A549 (cell line): ENCODE results near the gene KCNJ1. TPM values are rescaled to one million over a fixed set of nuclear protein-coding genes. Genes with fewer than 3 reads are reported as not detected.

ENCODE experiments used
- ATAC-seq, 2 experiments: fragments of 200-7000 bp in 1 of 2; fragments of >200 bp in 1 of 2; cut with Nextera tagmentation in 1 of 2; cut with Tn5 transposase in 1 of 2; 3 replicates each; pipeline versions ENCODE4 v1.8.0 to v1.9.1; 2018 to 2020; ENCODE audit warnings: mild to moderate bottlenecking in 1 of 2, moderate library complexity in 1 of 2
- CTCF ChIA-PET: fragments of 300-600 bp; sonication (Branson Sonifier 250); formaldehyde crosslinking; extraction: SDS; loops from one replicate; lab custom pipeline; 2021; ENCODE audit warnings: antibody characterized with exemption, inconsistent platforms; lab: Yijun Ruan, JAX
- POLR2A ChIA-PET: fragments of 350-600 bp; formaldehyde crosslinking; extraction: SDS; loops from one replicate; lab custom pipeline; 2021; ENCODE audit warnings: antibody characterized with exemption, inconsistent platforms; lab: Yijun Ruan, JAX
- DNase-seq, 2 experiments: peaks; one replicate each; pipeline versions ENCODE4 v3.0.0 to v3.0.0-alpha.2; 2011 to 2016; ENCODE audit warnings: low read depth in 1 of 2, low spot score in 1 of 2
- FAIRE-seq: peaks from 2 replicates; lab custom pipeline; 2011; peaks lifted over from hg19 to GRCh38; lab: Jason Lieb, UNC
- H3K27ac ChIP-seq, 2 experiments: fragments of >200 bp; sonication (Bioruptor Twin); formaldehyde crosslinking; 3 replicates each; pipeline ENCODE4 v1.5.1; 2016 to 2017
- H3K4me1 ChIP-seq: fragments of >200 bp; sonication (Bioruptor Twin); formaldehyde crosslinking; 3 replicates; pipeline ENCODE4 v1.6.1; 2016
- H3K4me2 ChIP-seq: fragments of >200 bp; sonication (Bioruptor Twin); formaldehyde crosslinking; 3 replicates; pipeline ENCODE4 v1.6.1; 2016
- H3K4me3 ChIP-seq: fragments of >200 bp; sonication (Bioruptor Twin); formaldehyde crosslinking; 3 replicates; pipeline ENCODE4 v1.5.1; 2016
- H3K9me3 ChIP-seq: fragments of >200 bp; sonication (Bioruptor Twin); formaldehyde crosslinking; 3 replicates; pipeline ENCODE4 v1.6.1; 2016
- CBX8 ChIP-seq: fragments of 200-600 bp; sonication (generic); IDR thresholded peaks from 2 replicates; pipeline ENCODE4 v1.6.1; 2016
- CEBPB ChIP-seq, 2 experiments: fragments of >200 bp in 1 of 2; sonication (Bioruptor Twin) in 1 of 2; formaldehyde crosslinking in 1 of 2; IDR thresholded peaks; 2 replicates each; pipeline ENCODE4 v1.6.1; 2012 to 2016
- CHD2 ChIP-seq: fragments of 150-350 bp; IDR thresholded peaks from 2 replicates; pipeline ENCODE4 v1.6.1; 2014; ENCODE audit warnings: low read length; ENCODE audit not compliant: partially characterized antibody
- FOSL2 ChIP-seq, 2 experiments: fragments of 450-650 bp in 1 of 2; fragments of >200 bp in 1 of 2; sonication (Bioruptor Twin) in 1 of 2; formaldehyde crosslinking; IDR thresholded peaks; 2 replicates each; pipeline versions ENCODE4 v1.5.0 to v1.6.1; 2016 to 2020; ENCODE audit warnings: mild to moderate bottlenecking in 1 of 2, moderate library complexity in 1 of 2
- FOXS1 ChIP-seq: fragments of 250-450 bp; sonication (Bioruptor Pico); IDR thresholded peaks from 2 replicates; pipeline ENCODE4 v1.5.0; 2020; ENCODE audit warnings: mild to moderate bottlenecking, moderate library complexity
- HDAC2 ChIP-seq: fragments of 200-600 bp; sonication (generic); IDR thresholded peaks from 2 replicates; pipeline ENCODE4 v1.6.1; 2016
- HEYL ChIP-seq: fragments of 250-450 bp; sonication (Bioruptor Pico); IDR thresholded peaks from 2 replicates; pipeline ENCODE4 v1.8.0; 2021; ENCODE audit warnings: mild to moderate bottlenecking, moderate library complexity
- HMGXB4 ChIP-seq: fragments of 250-450 bp; sonication (Bioruptor Pico); IDR thresholded peaks from 2 replicates; pipeline ENCODE4 v1.5.0; 2021; ENCODE audit warnings: mild to moderate bottlenecking, moderate library complexity, borderline replicate concordance
- HOXA7 ChIP-seq: fragments of 250-450 bp; sonication (Bioruptor Pico); IDR thresholded peaks from 2 replicates; pipeline ENCODE4 v1.5.0; 2020; ENCODE audit warnings: mild to moderate bottlenecking, moderate library complexity
- HOXB13 ChIP-seq: fragments of 250-450 bp; sonication (Bioruptor Pico); IDR thresholded peaks from 2 replicates; pipeline ENCODE4 v1.5.0; 2020; ENCODE audit warnings: low read depth, mild to moderate bottlenecking, moderate library complexity
- JUNB ChIP-seq: fragments of >200 bp; sonication (Bioruptor Twin); formaldehyde crosslinking; IDR thresholded peaks from 2 replicates; pipeline ENCODE4 v1.6.1; 2016
- NPAS2 ChIP-seq: fragments of 250-450 bp; sonication (Bioruptor Pico); IDR thresholded peaks from 2 replicates; pipeline ENCODE4 v1.8.0; 2022; ENCODE audit warnings: mild to moderate bottlenecking, moderate library complexity, borderline replicate concordance
- POLR2A ChIP-seq: IDR thresholded peaks from 2 replicates; pipeline ENCODE4 v1.6.1; 2012; ENCODE audit warnings: mild to moderate bottlenecking, low read length
- POLR2AphosphoS2 ChIP-seq: conservative IDR thresholded peaks from 2 replicates; pipeline ENCODE4 v1.6.1; 2012; ENCODE audit warnings: low read length, improper control_type of control experiment, inconsistent platforms
- RCOR1 ChIP-seq: fragments of 150-350 bp; IDR thresholded peaks from 2 replicates; pipeline ENCODE4 v1.6.1; 2014; ENCODE audit warnings: antibody characterized with exemption, low read length, low read depth
- RFX5 ChIP-seq: fragments of 450-650 bp; IDR thresholded peaks from 2 replicates; pipeline ENCODE4 v1.7.1; 2014; ENCODE audit warnings: antibody characterized with exemption, mild to moderate bottlenecking, moderate library complexity
- SMC3 ChIP-seq: fragments of >200 bp; sonication (Bioruptor Twin); formaldehyde crosslinking; IDR thresholded peaks from 3 replicates; pipeline ENCODE4 v1.6.1; 2018; ENCODE audit warnings: inconsistent platforms
- TP53 ChIP-seq: fragments of 250-450 bp; sonication (Bioruptor Pico); IDR thresholded peaks from 2 replicates; pipeline ENCODE4 v1.5.0; 2021; ENCODE audit warnings: mild to moderate bottlenecking, moderate library complexity
- ZFP36 ChIP-seq: fragments of 450-650 bp; IDR thresholded peaks from 2 replicates; pipeline ENCODE4 v1.6.1; 2014; ENCODE audit warnings: borderline replicate concordance; ENCODE audit not compliant: partially characterized antibody
- ZSCAN20 ChIP-seq: fragments of 250-450 bp; sonication (Bioruptor Pico); IDR thresholded peaks from 2 replicates; pipeline ENCODE4 v1.8.0; 2022; ENCODE audit warnings: mild to moderate bottlenecking, moderate library complexity
- WGBS: methylation state at CpG from one replicate; pipeline ENCODE4 v1.1.6; 2017; ENCODE audit errors: missing lambda C conversion rate; 5-methylcytosine and 5-hydroxymethylcytosine counted together
- polyA plus RNA-seq, 4 experiments: library from polyadenylated mRNA; depleted of rRNA in 3 of 4; stranded (reverse); fragments of >200 nt; fragmentation: RNase III in 1 of 4; extraction: RNeasy Plus Mini Kit Qiagen cat#74134 plus additional on column Dnase treatment in 1 of 4; gene quantifications; 2 replicates in 3 of 4; 3 replicates in 1 of 4; pipeline ENCODE4 v1.2.3, GENCODE V29; 2011 to 2017

Gene KCNJ1
- polyA plus RNA-seq, 2 of the 4 experiments (the other 2 are of a cell fraction): 0.12 TPM; not detected in 1

GRCh38 chr11:128862908-128863660 lies 4.0 kb downstream of the KCNJ1 start:
- no peaks in the 10 kb centered on the region for H3K9me3 ChIP-seq
- DNase-seq (no peak), ATAC-seq (no peak), FAIRE-seq (no peak)
- WGBS: 30% methylated on average over 4 of the region's 4 CpGs
- ChIA-PET POLR2A (no interaction called here), CTCF (no interaction called here)
- no peaks in the 10 kb centered on the region for H3K4me1 ChIP-seq
- no peak overlapping the region for H3K4me2 ChIP-seq
- TF ChIP-seq CBX8 (no peak), JUNB (no peak), HEYL (CRISPR knock-in tag) (no peak), RCOR1 (no peak), NPAS2 (no peak)
- H3K27ac ChIP-seq: no peak overlapping the region
- H3K4me3 ChIP-seq: no peak overlapping the region

GRCh38 chr11:128862406-128862805 lies 4.7 kb downstream of the KCNJ1 start:
- ATAC-seq (no peak), FAIRE-seq (no peak), DNase-seq (no peak)
- 31% methylated on average over 6 of the region's 9 CpGs for WGBS
- POLR2A ChIA-PET: no interaction called here
- TF ChIP-seq FOXS1 (CRISPR knock-in tag): no peak
- no peak for TF ChIP-seq POLR2A
- TF ChIP-seq HOXB13 (CRISPR knock-in tag): no peak
- TF ChIP-seq CEBPB (IDR thresholded peaks at IDR 0.05): no peak
- no peak for TF ChIP-seq POLR2AphosphoS2
- no peak for TF ChIP-seq ZFP36
- no peak for TF ChIP-seq SMC3
- no peak for TF ChIP-seq ZSCAN20 (CRISPR knock-in tag)
- TF ChIP-seq TP53 (CRISPR knock-in tag): no peak
- CTCF ChIA-PET: no interaction called here
- no peaks in the 10 kb centered on the region for H3K9me3 ChIP-seq
- H3K27ac ChIP-seq: no peak overlapping the region
- no peaks in the 10 kb centered on the region for H3K4me1 ChIP-seq
- H3K4me3 ChIP-seq: no peak overlapping the region
- no peak overlapping the region for H3K4me2 ChIP-seq

GRCh38 chr11:128860571-128861361 lies 6.3 kb downstream of the KCNJ1 start:
- ChIA-PET POLR2A (no interaction called here), CTCF (interaction anchor here (0.7 to 1.9 kb wide), 8 partner anchors 9 to 703 kb away, joined by 3 to 6 read pairs (median 4); no protein-coding TSS in a partner anchor)
- no peak overlapping the region for H3K4me3 ChIP-seq
- no peak overlapping the region for H3K4me2 ChIP-seq
- DNase-seq (no peak), ATAC-seq (no peak), FAIRE-seq (no peak)
- no peak overlapping the region for H3K27ac ChIP-seq
- H3K4me1 ChIP-seq: no peaks in the 10 kb centered on the region
- TF ChIP-seq RFX5: no peak
- no peak for TF ChIP-seq HMGXB4
- no peak for TF ChIP-seq CEBPB (IDR thresholded peaks at IDR 0.05)
- no peak for TF ChIP-seq CBX8
- TF ChIP-seq HDAC2: no peak
- TF ChIP-seq FOSL2 (IDR thresholded peaks at IDR 0.05): no peak
- no peak for TF ChIP-seq FOSL2 (CRISPR knock-in tag; IDR thresholded peaks at IDR 0.05)
- TF ChIP-seq CHD2: no peak
- TF ChIP-seq HOXA7 (CRISPR knock-in tag): no peak
- WGBS: 69% methylated on average over 5 of the region's 16 CpGs
- no peaks in the 10 kb centered on the region for H3K9me3 ChIP-seq
